DND-41 (cell line): Measurements from ENCODE around the gene PRTN3.

Experiments used
- CTCF ChIP-seq: IDR thresholded peaks from 2 replicates; pipeline ENCODE4 v1.5.1; 2012; ENCODE audit warnings: borderline replicate concordance, low read length, moderate library complexity, mild to moderate bottlenecking; ENCODE audit not compliant: poor library complexity, severe bottlenecking; ENCODE audit errors: extremely low read depth
- EZH2 ChIP-seq: IDR thresholded peaks from 3 replicates; pipeline ENCODE4 v1.6.1; 2012; ENCODE audit warnings: borderline replicate concordance, low read depth, mild to moderate bottlenecking, moderate library complexity, low read length, inconsistent platforms; ENCODE audit not compliant: severe bottlenecking

- no peak for TF ChIP-seq CTCF
- TF ChIP-seq EZH2: no peak
These were observed 29.8 kb upstream of the PRTN3 start for GRCh38 chr19:810883-811489.
